Coronary artery (tissue), 2 donors: ENCODE results near the gene ODF4.
"Not testable (repeated sequence)": the region's sequence is repeated elsewhere in the genome, so short reads cannot be mapped to it uniquely, and the experiment has no call there.

Experiments used
- DNase-seq: peaks from one replicate; pipeline ENCODE4 v3.0.0-alpha.2; 2017; ENCODE audit warnings: low spot score
- H3K27ac ChIP-seq, 2 donors: fragments of 200-600 bp; sonication (generic); one replicate each; pipeline ENCODE4 v1.5.1; 2016 to 2019
- H3K4me3 ChIP-seq: fragments of 200-600 bp; sonication (generic); 2 replicates; pipeline ENCODE4 v1.5.1; 2016; ENCODE audit warnings: mild to moderate bottlenecking, moderate library complexity
- CTCF ChIP-seq: fragments of 200-600 bp; sonication (generic); IDR thresholded peaks from one replicate; pipeline ENCODE4 v1.5.1; 2019; ENCODE audit warnings: antibody characterized with exemption

Gene ODF4

GRCh38 chr17:8338753-8339140 is 893 bp upstream of the ODF4 start:
- Histone ChIP-seq H3K27ac (no peak overlapping the region), H3K4me3 (no peak overlapping the region)
- TF ChIP-seq CTCF: no peak
- no peak for DNase-seq

GRCh38 chr17:8341456-8341855 is 1.8 kb downstream of the ODF4 start:
- Histone ChIP-seq H3K4me3 (no peak overlapping the region), H3K27ac (no peak overlapping the region)
- no peak for DNase-seq
- TF ChIP-seq CTCF: no peak

GRCh38 chr17:8345052-8345690 is 5.5 kb downstream of the ODF4 start:
- H3K4me3 ChIP-seq: no peak overlapping the region
- TF ChIP-seq CTCF: no peak
- no peak for DNase-seq
- no peak overlapping the region for H3K27ac ChIP-seq

GRCh38 chr17:8345951-8346665 is 6.5 kb downstream of the ODF4 start:
- Histone ChIP-seq H3K4me3 (no peak overlapping the region), H3K27ac (no peak overlapping the region)
- DNase-seq: no peak
- TF ChIP-seq CTCF: no peak

GRCh38 chr17:8347001-8347400 is 7.4 kb downstream of the ODF4 start:
- not testable (repeated sequence) for H3K27ac ChIP-seq, DNase-seq

GRCh38 chr17:8350339-8350738 is 10.7 kb downstream of the ODF4 start:
- no peak overlapping the region for H3K27ac ChIP-seq
- DNase-seq: no peak
- H3K4me3 ChIP-seq: no peak overlapping the region
- TF ChIP-seq CTCF: no peak

More at GRCh38 chr17:8347001-8347400, 7.4 kb downstream of the ODF4 start:
- H3K4me3 ChIP-seq: not testable (repeated sequence)

- DNase-seq: no peak
- TF ChIP-seq CTCF: no peak
- no peak overlapping the region for H3K27ac ChIP-seq
- H3K4me3 ChIP-seq: no peak overlapping the region
Observed at GRCh38 chr17:8353736-8354135, 14.1 kb downstream of the ODF4 start.
